Thyroid gland (tissue), 4 donors: Measurements from ENCODE around the gene GATA3.

Source experiments
- POLR2A ChIP-seq, 2 donors: fragments of 450-650 bp; IDR thresholded peaks; one replicate each; pipeline ENCODE4 v1.6.1; 2017; ENCODE audit warnings: antibody characterized with exemption in 2 of 2, mild to moderate bottlenecking in 2 of 2, moderate library complexity in 1 of 2
- TF ChIP-seq, protein P1 (sequence below), 6 experiments: fragments of 200-600 bp in 3 of 6; fragments of 450-650 bp in 3 of 6; sonication (generic) in 3 of 6; IDR thresholded peaks; one replicate each; pipeline ENCODE4 v1.5.1; 2016 to 2019; ENCODE audit warnings: antibody characterized with exemption in 6 of 6, mild to moderate bottlenecking in 2 of 6, inconsistent platforms in 1 of 6, moderate library complexity in 1 of 6

DNA sequence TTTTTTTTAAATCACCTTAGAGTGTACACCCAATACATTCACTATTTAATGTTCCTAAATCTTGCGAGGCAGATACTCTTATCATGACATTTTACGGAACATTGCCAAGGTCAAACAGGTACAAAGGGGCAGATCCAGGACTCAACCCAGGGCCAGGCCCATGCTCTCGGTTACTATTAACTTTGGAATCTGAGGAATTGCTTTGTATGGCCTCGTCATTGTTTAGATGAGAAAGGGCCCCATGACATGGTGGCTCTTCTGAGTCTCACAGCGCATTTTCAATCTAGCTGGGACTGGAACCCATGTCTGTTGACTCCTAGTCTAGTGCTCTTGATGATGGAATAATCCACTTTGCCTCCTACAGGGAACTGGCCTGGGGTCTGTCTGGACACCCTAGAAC, 59.1 kb downstream of the GATA3 start:
- TF ChIP-seq, protein P1, sequence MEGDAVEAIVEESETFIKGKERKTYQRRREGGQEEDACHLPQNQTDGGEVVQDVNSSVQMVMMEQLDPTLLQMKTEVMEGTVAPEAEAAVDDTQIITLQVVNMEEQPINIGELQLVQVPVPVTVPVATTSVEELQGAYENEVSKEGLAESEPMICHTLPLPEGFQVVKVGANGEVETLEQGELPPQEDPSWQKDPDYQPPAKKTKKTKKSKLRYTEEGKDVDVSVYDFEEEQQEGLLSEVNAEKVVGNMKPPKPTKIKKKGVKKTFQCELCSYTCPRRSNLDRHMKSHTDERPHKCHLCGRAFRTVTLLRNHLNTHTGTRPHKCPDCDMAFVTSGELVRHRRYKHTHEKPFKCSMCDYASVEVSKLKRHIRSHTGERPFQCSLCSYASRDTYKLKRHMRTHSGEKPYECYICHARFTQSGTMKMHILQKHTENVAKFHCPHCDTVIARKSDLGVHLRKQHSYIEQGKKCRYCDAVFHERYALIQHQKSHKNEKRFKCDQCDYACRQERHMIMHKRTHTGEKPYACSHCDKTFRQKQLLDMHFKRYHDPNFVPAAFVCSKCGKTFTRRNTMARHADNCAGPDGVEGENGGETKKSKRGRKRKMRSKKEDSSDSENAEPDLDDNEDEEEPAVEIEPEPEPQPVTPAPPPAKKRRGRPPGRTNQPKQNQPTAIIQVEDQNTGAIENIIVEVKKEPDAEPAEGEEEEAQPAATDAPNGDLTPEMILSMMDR (IDR thresholded peaks at IDR 0.05): no peak
- no peak for TF ChIP-seq POLR2A (IDR thresholded peaks at IDR 0.05)
